ENCODE measurements around the gene USP54. TPM values are rescaled to one million over a fixed set of nuclear protein-coding genes. Genes with fewer than 3 reads are reported as not detected.

Gene USP54
- polyA plus RNA-seq (2012; ENCODE audit: insufficient read length, low read depth) = 5.7 TPM

- no peak for TF ChIP-seq REST (IDR thresholded peaks at IDR 0.05; ENCODE audit: insufficient read depth in 1 of 2, low read depth in 2 of 2, low read length in 2 of 2)
- TF ChIP-seq POLR2AphosphoS5 (IDR thresholded peaks at IDR 0.05; ENCODE audit: low read depth, low read length) = peak; percentile 46; the same call in 1 of the 2 replicates
Observed at GRCh38 chr10:73590881-73591799, at the start of gene USP54. TSS of gene USP54 (minus strand) at chr10:73591342. CDS start at chr10:73575658, 15,684 bp downstream.

- no peak for TF ChIP-seq POLR2AphosphoS5 (IDR thresholded peaks at IDR 0.05; ENCODE audit: low read depth, low read length)
- TF ChIP-seq TAF1 (IDR thresholded peaks at IDR 0.05; ENCODE audit: borderline replicate concordance, insufficient read depth, low read length) = no peak
- no peak for TF ChIP-seq REST (IDR thresholded peaks at IDR 0.05; ENCODE audit: insufficient read depth in 1 of 2, low read depth in 2 of 2, low read length in 2 of 2)
Observed at GRCh38 chr10:73639286-73639685, 48.1 kb upstream of the USP54 start.

GRCh38 chr10:73635781-73636180 is 44.6 kb upstream of the USP54 start:
- no peak for TF ChIP-seq REST (IDR thresholded peaks at IDR 0.05; ENCODE audit: insufficient read depth in 1 of 2, low read depth in 2 of 2, low read length in 2 of 2)
- TF ChIP-seq FOXP2 (optimal IDR thresholded peaks at IDR 0.05; ENCODE audit: borderline replicate concordance, extremely low read depth, extremely low read length, insufficient read depth) = no peak
- no peak for TF ChIP-seq SIN3A (IDR thresholded peaks at IDR 0.05; ENCODE audit: borderline replicate concordance, insufficient read depth, low read length)
- no peak for TF ChIP-seq TAF1 (IDR thresholded peaks at IDR 0.05; ENCODE audit: borderline replicate concordance, insufficient read depth, low read length)
- no peak for TF ChIP-seq POLR2AphosphoS5 (IDR thresholded peaks at IDR 0.05; ENCODE audit: low read depth, low read length)

GRCh38 chr10:73634421-73634820 is 43.3 kb upstream of the USP54 start:
- TF ChIP-seq TAF1 (IDR thresholded peaks at IDR 0.05; ENCODE audit: borderline replicate concordance, insufficient read depth, low read length) (no peak), FOXP2 (optimal IDR thresholded peaks at IDR 0.05; ENCODE audit: borderline replicate concordance, extremely low read depth, extremely low read length, insufficient read depth) (no peak), POLR2AphosphoS5 (IDR thresholded peaks at IDR 0.05; ENCODE audit: low read depth, low read length) (no peak), REST (IDR thresholded peaks at IDR 0.05; ENCODE audit: insufficient read depth in 1 of 2, low read depth in 2 of 2, low read length in 2 of 2) (no peak), SIN3A (IDR thresholded peaks at IDR 0.05; ENCODE audit: borderline replicate concordance, insufficient read depth, low read length) (no peak)

Data from PFSK-1 (cell line).